ENCODE measurements around the gene PKHD1.
A peak's percentile ranks its signal among the peaks of the same experiment; 100 is the strongest.

The PKHD1 gene

GRCh38 chr6:51616243-51616642 lies 471.2 kb downstream of the PKHD1 start (continued):
- TF ChIP-seq GLIS3 (CRISPR knock-in tag; IDR thresholded peaks at IDR 0.05) (no peak), TOX (CRISPR knock-in tag; IDR thresholded peaks at IDR 0.05; ENCODE audit: borderline replicate concordance) (no peak)

DNA sequence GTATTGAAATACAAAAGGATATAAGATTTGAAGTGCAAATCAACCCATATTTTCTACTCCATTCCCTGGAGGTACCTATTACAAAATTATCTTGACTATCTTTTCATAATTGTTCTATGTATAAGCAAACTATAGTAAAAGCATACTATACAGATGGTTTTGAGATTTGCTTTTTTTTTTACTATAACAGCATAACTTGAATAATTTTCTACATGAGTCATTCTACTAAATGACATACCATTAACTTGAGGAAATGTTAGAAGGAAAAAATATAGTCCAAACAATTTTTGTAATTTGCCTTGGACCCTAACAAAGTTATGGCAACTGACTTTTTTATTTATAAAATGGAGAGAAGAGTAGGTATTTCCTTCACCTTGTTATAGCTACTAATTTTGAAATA lies 472.7 kb downstream of the PKHD1 start:
- no peak for ATAC-seq

GRCh38 chr6:51613558-51613957 lies 473.9 kb downstream of the PKHD1 start:
- TF ChIP-seq PATZ1 (CRISPR knock-in tag; IDR thresholded peaks at IDR 0.05; ENCODE audit: borderline replicate concordance) (no peak), TCF4 (CRISPR knock-in tag; IDR thresholded peaks at IDR 0.05; ENCODE audit: borderline replicate concordance) (no peak), TOX (CRISPR knock-in tag; IDR thresholded peaks at IDR 0.05; ENCODE audit: borderline replicate concordance) (no peak), TSHZ2 (CRISPR knock-in tag; IDR thresholded peaks at IDR 0.05) (no peak), OSR1 (CRISPR knock-in tag; IDR thresholded peaks at IDR 0.05) (no peak), ZNF565 (CRISPR knock-in tag; conservative IDR thresholded peaks at IDR 0.05; ENCODE audit: low read depth) (no peak)
- TF ChIP-seq, protein P1, sequence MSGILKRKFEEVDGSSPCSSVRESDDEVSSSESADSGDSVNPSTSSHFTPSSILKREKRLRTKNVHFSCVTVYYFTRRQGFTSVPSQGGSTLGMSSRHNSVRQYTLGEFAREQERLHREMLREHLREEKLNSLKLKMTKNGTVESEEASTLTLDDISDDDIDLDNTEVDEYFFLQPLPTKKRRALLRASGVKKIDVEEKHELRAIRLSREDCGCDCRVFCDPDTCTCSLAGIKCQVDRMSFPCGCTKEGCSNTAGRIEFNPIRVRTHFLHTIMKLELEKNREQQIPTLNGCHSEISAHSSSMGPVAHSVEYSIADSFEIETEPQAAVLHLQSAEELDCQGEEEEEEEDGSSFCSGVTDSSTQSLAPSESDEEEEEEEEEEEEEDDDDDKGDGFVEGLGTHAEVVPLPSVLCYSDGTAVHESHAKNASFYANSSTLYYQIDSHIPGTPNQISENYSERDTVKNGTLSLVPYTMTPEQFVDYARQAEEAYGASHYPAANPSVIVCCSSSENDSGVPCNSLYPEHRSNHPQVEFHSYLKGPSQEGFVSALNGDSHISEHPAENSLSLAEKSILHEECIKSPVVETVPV (CRISPR knock-in tag; IDR thresholded peaks at IDR 0.05) = no peak
- no peak for ATAC-seq

More for the DNA sequence above, 472.7 kb downstream of the PKHD1 start:
- TF ChIP-seq TOX (CRISPR knock-in tag; IDR thresholded peaks at IDR 0.05; ENCODE audit: borderline replicate concordance) (no peak), ISL1 (CRISPR knock-in tag; IDR thresholded peaks at IDR 0.05) (peak; percentile 74)

DNA sequence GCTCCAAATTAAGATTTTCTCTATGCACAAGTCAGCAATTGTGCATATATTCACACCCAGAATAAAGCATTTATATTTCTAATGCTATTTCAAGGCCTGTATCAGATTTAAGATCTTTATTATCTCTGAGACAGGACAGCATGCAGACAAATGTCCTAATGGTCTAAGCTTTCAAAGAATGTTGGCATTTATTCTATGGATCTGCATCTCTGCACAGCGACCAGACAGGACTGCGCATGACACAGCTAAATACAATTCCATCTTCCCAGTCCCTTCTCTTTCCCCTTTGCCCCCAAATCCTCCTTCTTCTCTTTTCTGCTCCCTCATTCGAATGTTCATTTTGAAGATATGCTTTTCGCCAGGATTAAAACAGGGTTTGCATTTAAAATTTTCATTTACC lies 478.5 kb downstream of the PKHD1 start:
- peak; percentile 43; the same call in 2 of the 3 replicates for ATAC-seq
- peak; percentile 29; the same call in 1 of the 2 replicates for TF ChIP-seq ISL1 (CRISPR knock-in tag; IDR thresholded peaks at IDR 0.05)
- TF ChIP-seq POU6F1 (CRISPR knock-in tag; IDR thresholded peaks at IDR 0.05; ENCODE audit: borderline replicate concordance, low read depth) = no peak

DNA sequence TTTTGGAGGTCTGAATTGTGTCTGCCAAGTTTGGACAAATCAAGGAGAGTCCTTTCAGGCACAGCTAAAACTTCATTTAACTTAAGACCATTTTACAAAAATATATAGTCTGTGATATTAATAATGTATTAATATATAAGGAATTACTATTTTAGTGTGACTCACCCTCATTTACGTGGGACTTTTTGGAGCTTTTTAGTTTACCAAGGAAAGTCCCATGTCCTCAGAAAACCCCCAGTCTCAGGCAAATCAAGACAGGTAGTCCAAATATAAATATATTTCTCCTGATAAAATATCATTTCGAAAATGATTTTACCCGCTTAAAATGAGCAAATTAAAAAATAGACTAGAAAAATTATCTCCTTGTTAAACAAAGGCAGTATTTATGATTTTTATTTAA lies 479.0 kb downstream of the PKHD1 start:
- no peak for ATAC-seq
- TF ChIP-seq TOX (CRISPR knock-in tag; IDR thresholded peaks at IDR 0.05; ENCODE audit: borderline replicate concordance) (no peak), ZNF565 (CRISPR knock-in tag; conservative IDR thresholded peaks at IDR 0.05; ENCODE audit: low read depth) (no peak), ZC3H10 (CRISPR knock-in tag; IDR thresholded peaks at IDR 0.05) (no peak), ZFP30 (CRISPR knock-in tag; IDR thresholded peaks at IDR 0.05) (no peak), BACH2 (CRISPR knock-in tag; IDR thresholded peaks at IDR 0.05; ENCODE audit: borderline replicate concordance) (no peak), TSHZ2 (CRISPR knock-in tag; IDR thresholded peaks at IDR 0.05) (no peak), ISL1 (CRISPR knock-in tag; IDR thresholded peaks at IDR 0.05) (no peak), CSDC2 (CRISPR knock-in tag; IDR thresholded peaks at IDR 0.05) (no peak)
